Stomach smooth muscle (tissue), 2 donors: Measurements from ENCODE around the gene CLEC4M.
"Not testable (repeated sequence)": the region's sequence is repeated elsewhere in the genome, so short reads cannot be mapped to it uniquely, and the experiment has no call there.

Experiments
- H3K27ac ChIP-seq: one replicate; pipeline ENCODE4 v1.7.0; 2013; ENCODE audit warnings: mild to moderate bottlenecking, low read length, inconsistent platforms
- H3K27me3 ChIP-seq, 2 donors: one replicate each; pipeline ENCODE4 v1.7.0; 2013; ENCODE audit warnings: low read length in 2 of 2; ENCODE audit not compliant: insufficient read depth in 2 of 2, control insufficient read depth in 1 of 2
- H3K36me3 ChIP-seq, 2 donors: one replicate each; pipeline ENCODE4 v1.7.0; 2013; ENCODE audit warnings: low read length in 2 of 2; ENCODE audit not compliant: control insufficient read depth in 2 of 2, insufficient read depth in 2 of 2
- H3K4me1 ChIP-seq: one replicate; pipeline ENCODE4 v1.7.0; 2013; ENCODE audit warnings: low read length; ENCODE audit not compliant: control insufficient read depth, insufficient read depth
- H3K4me3 ChIP-seq, 2 donors: one replicate each; pipeline ENCODE4 v1.7.0; 2013; ENCODE audit warnings: low read length in 2 of 2
- H3K9ac ChIP-seq, 2 donors: one replicate each; pipeline ENCODE4 v1.7.0; 2013; ENCODE audit warnings: low read length in 2 of 2, mild to moderate bottlenecking in 1 of 2
- H3K9me3 ChIP-seq, 2 donors: one replicate each; pipeline ENCODE4 v1.7.0; 2013; ENCODE audit warnings: low read length in 2 of 2; ENCODE audit not compliant: control insufficient read depth in 2 of 2
- donor health status: healthy.
- donor health status: Pancreatic carcinoma.

The CLEC4M gene

DNA sequence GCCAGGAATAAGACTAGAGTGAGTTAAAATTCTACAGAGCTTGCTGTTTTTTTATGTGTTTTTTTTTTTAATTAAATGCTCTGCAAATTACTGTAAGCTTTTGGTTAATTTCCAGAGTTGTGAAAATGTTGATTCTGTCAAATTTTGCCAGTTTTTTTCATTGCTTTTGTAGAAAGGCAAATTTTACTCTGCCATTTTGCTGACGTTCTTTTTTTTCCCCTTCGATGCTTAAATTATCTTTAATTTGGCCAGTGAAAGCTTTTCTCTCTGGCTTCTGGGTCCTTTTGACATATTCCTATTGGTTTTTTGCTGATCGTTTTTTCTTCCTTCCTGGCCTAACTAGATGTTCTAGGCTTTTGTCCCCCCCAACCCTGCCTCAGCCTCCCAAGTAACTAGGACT, 43.2 kb downstream of the CLEC4M start:
- peaks cover 0 to under 1% of the 10 kb centered on the region in 2 donors for H3K9me3 ChIP-seq
- H3K36me3 ChIP-seq = no peaks in the 10 kb centered on the region
- no peak overlapping the region for H3K9ac ChIP-seq
- H3K27ac ChIP-seq = no peak overlapping the region
- H3K4me3 ChIP-seq = no peak overlapping the region
- H3K27me3 ChIP-seq = peaks cover 5 to 11% of the 10 kb centered on the region in 2 donors
- no peaks in the 10 kb centered on the region for H3K4me1 ChIP-seq

DNA sequence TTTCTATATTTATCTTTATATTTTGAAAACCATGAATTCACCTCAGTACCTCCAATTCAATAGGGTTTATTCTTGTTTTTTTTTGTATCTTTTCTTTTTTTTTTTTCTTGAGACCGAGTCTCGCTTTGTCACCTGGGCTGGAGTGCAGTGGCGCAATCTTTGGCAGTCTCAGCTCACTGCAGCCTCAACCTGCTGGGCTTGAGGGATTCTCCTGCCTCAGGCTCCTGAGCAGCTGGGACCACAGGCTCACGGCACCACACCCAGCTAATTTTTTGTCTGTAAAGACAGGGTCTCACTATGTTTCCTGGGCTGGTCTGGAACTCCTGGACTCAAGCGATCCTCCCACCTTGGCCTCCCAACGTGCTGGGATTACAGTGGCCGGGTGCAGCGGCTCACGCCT, 43.8 kb downstream of the CLEC4M start:
- no peak overlapping the region for H3K4me3 ChIP-seq
- H3K36me3 ChIP-seq = no peaks in the 10 kb centered on the region
- no peak overlapping the region for H3K27ac ChIP-seq
- peaks cover 5 to 11% of the 10 kb centered on the region in 2 donors for H3K27me3 ChIP-seq
- peaks cover 0 to 4% of the 10 kb centered on the region in 2 donors for H3K9me3 ChIP-seq
- H3K9ac ChIP-seq = no peak overlapping the region
- no peaks in the 10 kb centered on the region for H3K4me1 ChIP-seq

- H3K9me3 ChIP-seq = peaks cover 0 to 9% of the 10 kb centered on the region in 2 donors
- H3K9ac ChIP-seq = no peak overlapping the region
- peaks cover 5 to 7% of the 10 kb centered on the region in 2 donors for H3K27me3 ChIP-seq
- no peaks in the 10 kb centered on the region for H3K4me1 ChIP-seq
- no peak overlapping the region for H3K4me3 ChIP-seq
- no peak overlapping the region for H3K27ac ChIP-seq
- no peaks in the 10 kb centered on the region for H3K36me3 ChIP-seq
Observed at GRCh38 chr19:7808108-7808507, 45.1 kb downstream of the CLEC4M start.

DNA sequence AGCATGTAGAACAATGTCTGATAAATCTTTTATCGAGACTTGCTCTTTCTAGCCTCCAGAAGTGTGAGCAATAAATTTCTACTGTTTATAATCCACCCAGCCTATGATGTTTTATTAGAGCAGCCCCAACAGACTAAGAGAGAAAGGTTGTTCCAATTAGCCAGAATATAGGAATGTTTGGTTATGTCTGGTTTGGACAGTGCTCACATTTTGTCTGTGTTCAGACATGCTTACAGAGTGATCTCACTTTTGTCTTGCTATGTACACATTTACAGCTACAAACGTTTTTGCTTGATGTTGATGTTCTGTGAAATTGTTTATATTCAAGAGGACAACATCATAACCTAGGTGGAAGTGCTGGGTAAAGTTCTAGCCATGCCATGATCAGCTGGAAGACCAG, 48.9 kb downstream of the CLEC4M start:
- peaks cover 0 to 4% of the 10 kb centered on the region in 2 donors for H3K27me3 ChIP-seq
- H3K36me3 ChIP-seq = no peaks in the 10 kb centered on the region
- H3K9me3 ChIP-seq = peaks cover 0 to 15% of the 10 kb centered on the region in 2 donors
- H3K4me1 ChIP-seq = no peaks in the 10 kb centered on the region
- no peak overlapping the region for H3K9ac ChIP-seq
- H3K4me3 ChIP-seq = no peak overlapping the region
- H3K27ac ChIP-seq = no peak overlapping the region

GRCh38 chr19:7815325-7815724, 52.3 kb downstream of the CLEC4M start:
- H3K4me3 ChIP-seq = no peak overlapping the region
- H3K9ac ChIP-seq = no peak overlapping the region
- peaks cover 6 to 7% of the 10 kb centered on the region in 2 donors for H3K27me3 ChIP-seq
- no peaks in the 10 kb centered on the region for H3K36me3 ChIP-seq
- H3K27ac ChIP-seq = no peak overlapping the region
- H3K9me3 ChIP-seq = peaks cover 11 to 23% of the 10 kb centered on the region in 2 donors
- H3K4me1 ChIP-seq = no peaks in the 10 kb centered on the region

- H3K27me3 ChIP-seq = peaks cover 6 to 12% of the 10 kb centered on the region in 2 donors
- not testable (repeated sequence) for H3K4me3 ChIP-seq, H3K36me3 ChIP-seq, H3K4me1 ChIP-seq, H3K9ac ChIP-seq, H3K27ac ChIP-seq
- peaks cover 11 to 23% of the 10 kb centered on the region in 2 donors for H3K9me3 ChIP-seq
Observed at GRCh38 chr19:7816040-7816439, 53.0 kb downstream of the CLEC4M start.

DNA sequence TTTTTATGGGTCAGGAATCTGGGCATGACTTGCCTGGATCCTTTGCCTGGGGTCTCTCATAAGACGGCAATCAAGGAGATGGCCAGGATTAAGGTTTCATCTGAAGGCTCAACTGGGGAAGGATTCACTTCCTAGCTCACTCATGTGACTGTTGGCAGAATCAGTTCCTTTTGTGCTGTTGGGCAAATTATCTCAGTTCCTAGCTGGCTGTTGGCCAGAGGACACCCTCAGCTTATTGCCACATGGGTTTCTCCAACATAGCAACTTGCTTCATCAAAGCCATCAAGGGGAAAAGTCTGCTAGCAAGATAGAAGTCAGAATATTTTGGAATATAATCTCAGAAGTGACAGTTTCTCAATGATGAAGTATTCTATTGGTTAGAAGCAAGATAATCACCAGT, 54.8 kb downstream of the CLEC4M start:
- Histone ChIP-seq H3K9ac (no peak overlapping the region), H3K27me3 (peaks cover 6 to 12% of the 10 kb centered on the region in 2 donors)

DNA sequence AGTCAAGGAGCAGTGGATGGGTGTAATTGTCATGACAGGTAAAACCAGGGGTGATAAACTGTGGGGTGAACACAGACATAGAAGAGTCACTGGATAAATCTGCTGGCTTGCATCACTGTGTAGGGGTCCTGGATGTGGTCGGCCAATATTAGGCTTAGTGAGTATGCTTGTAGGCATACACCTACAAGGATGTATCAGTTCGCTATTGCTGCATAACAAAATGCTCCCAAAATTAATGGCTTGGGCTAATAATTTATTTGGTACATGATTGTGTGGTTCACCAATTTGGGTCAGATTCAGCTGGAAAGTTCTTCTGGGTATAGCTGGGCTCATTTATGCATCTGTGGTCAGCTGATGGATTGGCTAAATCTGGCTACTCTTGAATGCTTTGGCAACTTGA, 55.8 kb downstream of the CLEC4M start:
- Histone ChIP-seq H3K9ac (no peak overlapping the region), H3K36me3 (no peaks in the 10 kb centered on the region), H3K27ac (no peak overlapping the region), H3K9me3 (peaks cover 11 to 14% of the 10 kb centered on the region in 2 donors), H3K27me3 (peaks cover 6 to 12% of the 10 kb centered on the region in 2 donors), H3K4me1 (no peaks in the 10 kb centered on the region), H3K4me3 (no peak overlapping the region)

More for the DNA sequence above, 54.8 kb downstream of the CLEC4M start:
- Histone ChIP-seq H3K9me3 (peaks cover 11 to 14% of the 10 kb centered on the region in 2 donors), H3K4me3 (no peak overlapping the region), H3K36me3 (no peaks in the 10 kb centered on the region), H3K4me1 (no peaks in the 10 kb centered on the region), H3K27ac (no peak overlapping the region)
